ENCODE measurements around the gene API5. TPM values are rescaled to one million over a fixed set of nuclear protein-coding genes. Genes with fewer than 3 reads are reported as not detected.

Gene API5
- total and polyA plus RNA-seq, 2 experiments from 2014 or later = 36.1 to 144 TPM

DNA sequence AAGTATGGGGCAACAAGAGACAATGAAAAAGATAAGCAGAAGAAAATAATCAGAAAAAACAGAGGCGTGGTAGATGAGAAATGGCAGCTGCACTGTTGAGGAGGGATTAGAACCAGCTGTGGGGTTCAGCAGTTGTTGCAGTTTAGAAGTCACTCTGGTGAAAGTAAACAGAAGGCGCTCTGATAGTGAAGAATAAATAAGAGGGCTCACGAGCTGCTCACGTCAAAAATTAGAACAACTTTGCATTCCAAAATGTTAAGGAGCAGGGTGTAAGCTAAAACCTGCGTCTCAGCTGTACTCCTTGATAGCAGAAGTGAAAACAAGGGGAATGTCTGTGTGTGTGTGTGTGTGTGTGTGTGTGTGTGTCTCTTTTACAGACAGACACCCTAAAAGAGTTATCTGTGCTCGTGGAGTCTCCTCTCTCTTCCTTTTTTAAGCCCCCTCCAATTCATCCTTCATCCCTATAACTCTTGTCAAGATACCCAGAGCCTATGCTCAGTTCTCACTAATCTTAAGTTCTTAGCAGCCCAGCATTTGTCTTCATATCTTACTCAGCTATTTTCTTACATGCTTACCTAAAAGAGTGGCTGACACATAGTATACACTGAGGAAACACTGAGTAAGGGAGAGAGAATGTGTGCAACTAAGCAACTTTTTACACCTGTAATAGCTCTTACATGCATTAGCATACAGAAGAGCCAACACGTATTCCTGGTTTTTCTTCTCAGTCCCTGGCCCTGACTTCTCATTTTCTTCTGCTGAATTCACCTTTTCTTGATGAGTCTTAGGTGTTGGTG lies 55.8 kb downstream of the API5 start:
- peaks cover 36% of the 10 kb centered on the region for H4K20me1 ChIP-seq (replicated peaks; ENCODE audit: insufficient read depth)
- H3K27me3 ChIP-seq (ENCODE audit: insufficient read depth) = no peaks in the 10 kb centered on the region
- H3K4me3 Mint-ChIP-seq = no peak overlapping the region
- TF ChIP-seq, protein P1, sequence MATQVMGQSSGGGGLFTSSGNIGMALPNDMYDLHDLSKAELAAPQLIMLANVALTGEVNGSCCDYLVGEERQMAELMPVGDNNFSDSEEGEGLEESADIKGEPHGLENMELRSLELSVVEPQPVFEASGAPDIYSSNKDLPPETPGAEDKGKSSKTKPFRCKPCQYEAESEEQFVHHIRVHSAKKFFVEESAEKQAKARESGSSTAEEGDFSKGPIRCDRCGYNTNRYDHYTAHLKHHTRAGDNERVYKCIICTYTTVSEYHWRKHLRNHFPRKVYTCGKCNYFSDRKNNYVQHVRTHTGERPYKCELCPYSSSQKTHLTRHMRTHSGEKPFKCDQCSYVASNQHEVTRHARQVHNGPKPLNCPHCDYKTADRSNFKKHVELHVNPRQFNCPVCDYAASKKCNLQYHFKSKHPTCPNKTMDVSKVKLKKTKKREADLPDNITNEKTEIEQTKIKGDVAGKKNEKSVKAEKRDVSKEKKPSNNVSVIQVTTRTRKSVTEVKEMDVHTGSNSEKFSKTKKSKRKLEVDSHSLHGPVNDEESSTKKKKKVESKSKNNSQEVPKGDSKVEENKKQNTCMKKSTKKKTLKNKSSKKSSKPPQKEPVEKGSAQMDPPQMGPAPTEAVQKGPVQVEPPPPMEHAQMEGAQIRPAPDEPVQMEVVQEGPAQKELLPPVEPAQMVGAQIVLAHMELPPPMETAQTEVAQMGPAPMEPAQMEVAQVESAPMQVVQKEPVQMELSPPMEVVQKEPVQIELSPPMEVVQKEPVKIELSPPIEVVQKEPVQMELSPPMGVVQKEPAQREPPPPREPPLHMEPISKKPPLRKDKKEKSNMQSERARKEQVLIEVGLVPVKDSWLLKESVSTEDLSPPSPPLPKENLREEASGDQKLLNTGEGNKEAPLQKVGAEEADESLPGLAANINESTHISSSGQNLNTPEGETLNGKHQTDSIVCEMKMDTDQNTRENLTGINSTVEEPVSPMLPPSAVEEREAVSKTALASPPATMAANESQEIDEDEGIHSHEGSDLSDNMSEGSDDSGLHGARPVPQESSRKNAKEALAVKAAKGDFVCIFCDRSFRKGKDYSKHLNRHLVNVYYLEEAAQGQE (IDR thresholded peaks at IDR 0.05; ENCODE audit: unreplicated experiment) = no peak
- TF ChIP-seq ZNF114 (CRISPR knock-in tag; IDR thresholded peaks at IDR 0.05) (no peak), POLR2AphosphoS5 (IDR thresholded peaks at IDR 0.05; ENCODE audit: low read depth) (no peak), JUNB (IDR thresholded peaks at IDR 0.05; ENCODE audit: unreplicated experiment) (no peak), EZH2 (IDR thresholded peaks at IDR 0.05; ENCODE audit: low read depth, unreplicated experiment) (no peak), STAT1 (IDR thresholded peaks at IDR 0.05; ENCODE audit: unreplicated experiment) (no peak)
- DNase-seq (ENCODE audit: low spot score) (no peak), ATAC-seq (no peak)
- H3F3A ChIP-seq (replicated peaks; ENCODE audit: low read depth) = no peaks in the 10 kb centered on the region
- no peak overlapping the region for H3K4me3 ChIP-seq
- H3K27me3 Mint-ChIP-seq (ENCODE audit: insufficient read depth, low read depth, poor library complexity) = no peaks in the 10 kb centered on the region
- peaks cover 16% of the 10 kb centered on the region for H3K36me3 Mint-ChIP-seq (ENCODE audit: low read depth)
- 0 out of 2 replicates have a peak overlapping the region, but pooled peaks have one; percentile 24 for H3K27ac ChIP-seq (ENCODE audit: low read depth)
- H3K79me2 ChIP-seq (replicated peaks; ENCODE audit: insufficient read depth) = peaks cover 99% of the 10 kb centered on the region
- no peaks in the 10 kb centered on the region for H3K9me3 Mint-ChIP-seq
- no peak overlapping the region for H3K4me2 ChIP-seq
- no peak overlapping the region; the same call in 1 of the 2 replicates for H3K27ac Mint-ChIP-seq
- H3K36me3 ChIP-seq (ENCODE audit: insufficient read depth) = no peaks in the 10 kb centered on the region
- 0 out of 3 replicates have a peak, but pooled peaks cover 3% of the 10 kb centered on the region for H3K4me1 Mint-ChIP-seq
- no peak overlapping the region for H2AFZ ChIP-seq
- no peaks in the 10 kb centered on the region for H3K4me1 ChIP-seq (ENCODE audit: insufficient read depth)
- H3K9me2 ChIP-seq (ENCODE audit: insufficient read depth) = no peaks in the 10 kb centered on the region

DNA sequence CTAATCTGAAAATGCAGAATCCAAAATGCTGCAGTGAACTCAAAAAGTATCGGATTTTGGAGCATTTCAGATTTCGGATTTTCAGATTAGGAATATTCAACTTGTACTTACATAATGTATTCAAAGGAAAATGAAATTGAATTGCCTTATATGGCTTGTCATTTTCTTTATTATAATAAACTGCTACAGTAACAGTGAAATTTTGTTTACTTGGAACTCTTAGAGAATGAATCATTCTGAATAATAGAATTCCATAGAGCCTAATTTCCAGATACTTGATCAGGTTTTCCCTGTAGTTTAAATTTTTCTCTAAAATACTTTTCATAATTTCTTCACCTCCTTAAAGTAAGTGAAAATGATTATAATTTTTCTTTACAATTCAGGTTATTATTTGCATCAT lies 64.3 kb downstream of the API5 start:
- Histone ChIP-seq H3K9me2 (ENCODE audit: insufficient read depth) (no peaks in the 10 kb centered on the region), H4K20me1 (replicated peaks; ENCODE audit: insufficient read depth) (no peaks in the 10 kb centered on the region; the same call in none of the 2 replicates), H2AFZ (no peak overlapping the region), H3K4me2 (no peak overlapping the region), H3K27me3 (ENCODE audit: insufficient read depth) (no peaks in the 10 kb centered on the region), H3K79me2 (replicated peaks; ENCODE audit: insufficient read depth) (peaks cover 82% of the 10 kb centered on the region), H3K27ac (ENCODE audit: low read depth) (no peak overlapping the region), H3K4me1 (ENCODE audit: insufficient read depth) (peaks cover under 1% of the 10 kb centered on the region; the same call in 1 of the 2 replicates), H3K36me3 (ENCODE audit: insufficient read depth) (0 out of 2 replicates have a peak, but pooled peaks cover 2% of the 10 kb centered on the region), H3F3A (replicated peaks; ENCODE audit: low read depth) (no peaks in the 10 kb centered on the region), H3K4me3 (no peak overlapping the region)
- no peaks in the 10 kb centered on the region for H3K27me3 Mint-ChIP-seq (ENCODE audit: insufficient read depth, low read depth, poor library complexity)
- H3K36me3 Mint-ChIP-seq (ENCODE audit: low read depth) = no peaks in the 10 kb centered on the region; the same call in 1 of the 3 replicates
- TF ChIP-seq ZNF114 (CRISPR knock-in tag; IDR thresholded peaks at IDR 0.05) (no peak), STAT1 (IDR thresholded peaks at IDR 0.05; ENCODE audit: unreplicated experiment) (no peak), ZNF331 (CRISPR knock-in tag; IDR thresholded peaks at IDR 0.05; ENCODE audit: low read depth) (no peak)
- TF ChIP-seq, protein P2, sequence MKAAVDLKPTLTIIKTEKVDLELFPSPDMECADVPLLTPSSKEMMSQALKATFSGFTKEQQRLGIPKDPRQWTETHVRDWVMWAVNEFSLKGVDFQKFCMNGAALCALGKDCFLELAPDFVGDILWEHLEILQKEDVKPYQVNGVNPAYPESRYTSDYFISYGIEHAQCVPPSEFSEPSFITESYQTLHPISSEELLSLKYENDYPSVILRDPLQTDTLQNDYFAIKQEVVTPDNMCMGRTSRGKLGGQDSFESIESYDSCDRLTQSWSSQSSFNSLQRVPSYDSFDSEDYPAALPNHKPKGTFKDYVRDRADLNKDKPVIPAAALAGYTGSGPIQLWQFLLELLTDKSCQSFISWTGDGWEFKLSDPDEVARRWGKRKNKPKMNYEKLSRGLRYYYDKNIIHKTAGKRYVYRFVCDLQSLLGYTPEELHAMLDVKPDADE (IDR thresholded peaks at IDR 0.05) = no peak
- no peak overlapping the region for H3K4me3 Mint-ChIP-seq
- ATAC-seq = no peak
- no peak for DNase-seq (ENCODE audit: low spot score)
- no peak overlapping the region for H3K27ac Mint-ChIP-seq
- H3K9me3 Mint-ChIP-seq = no peaks in the 10 kb centered on the region
- H3K4me1 Mint-ChIP-seq = peaks cover 12% of the 10 kb centered on the region; the same call in 2 of the 3 replicates
